ENCODE results near the gene DICER1. TPM values are rescaled to one million over a fixed set of nuclear protein-coding genes. Genes with fewer than 3 reads are reported as not detected.

Gene DICER1
- total RNA-seq, 2 experiments from 2014 or later = 38.1 to 42.3 TPM

DNA sequence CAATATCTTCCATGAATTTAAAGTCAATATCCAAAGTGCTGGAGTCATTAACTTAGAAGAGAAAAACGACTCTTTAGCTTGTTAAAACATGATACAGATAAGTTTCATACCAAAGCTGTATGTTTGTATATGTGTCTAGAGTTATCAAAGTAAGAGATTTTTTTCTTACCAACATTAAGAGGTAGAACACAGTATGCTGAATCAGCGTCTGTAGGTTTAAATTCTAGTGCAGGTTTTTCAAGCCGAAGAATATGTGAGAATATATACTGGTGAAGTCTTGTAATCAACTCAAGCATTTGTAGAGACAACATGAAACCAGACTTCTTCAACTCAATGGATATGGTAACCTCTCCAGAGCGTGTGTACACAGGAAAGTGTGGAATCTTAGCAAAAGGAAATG, 49.6 kb downstream of the DICER1 start:
- Mint-ChIP-seq H3K27me3 (ENCODE audit: low read depth) (no peaks in the 10 kb centered on the region), H3K9me3 (no peaks in the 10 kb centered on the region), H3K4me1 (ENCODE audit: low read depth) (no peaks in the 10 kb centered on the region), H3K4me3 (no peak overlapping the region), H3K27ac (no peak overlapping the region), H3K36me3 (ENCODE audit: low read depth) (peaks cover 38% of the 10 kb centered on the region)
- DNase-seq = no peak
- CTCF ChIA-PET = no interaction called here
- intact Hi-C loops (cut with micrococcal nuclease) = no loop called here

DNA sequence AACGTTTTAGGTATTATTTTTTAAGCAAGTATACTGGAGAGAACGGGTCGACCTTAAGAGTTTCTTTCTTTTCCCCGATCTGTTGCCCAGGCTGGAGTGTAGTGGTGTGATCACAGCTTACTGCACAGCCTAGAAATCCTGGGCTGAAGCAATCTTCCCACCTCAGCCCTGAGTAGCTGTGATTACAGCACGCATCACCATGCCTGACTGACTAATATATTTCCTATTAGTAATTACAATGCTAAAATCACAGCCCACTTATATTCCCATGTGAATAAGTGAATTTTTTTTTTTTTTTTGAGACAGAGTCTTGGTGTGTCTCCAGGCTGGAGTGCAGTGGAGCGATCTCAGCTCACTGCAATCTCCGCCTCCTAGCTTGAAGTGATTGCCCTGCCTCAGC, 50.4 kb downstream of the DICER1 start:
- no peak overlapping the region for H3K27ac Mint-ChIP-seq

GRCh38 chr14:95104911-95105310, 52.4 kb downstream of the DICER1 start:
- no peaks in the 10 kb centered on the region for H3K27me3 Mint-ChIP-seq (ENCODE audit: low read depth)
- H3K4me3 Mint-ChIP-seq = no peak overlapping the region
- no peak for DNase-seq
- peaks cover 39% of the 10 kb centered on the region for H3K36me3 Mint-ChIP-seq (ENCODE audit: low read depth)
- no peaks in the 10 kb centered on the region for H3K9me3 Mint-ChIP-seq
- no peak overlapping the region for H3K27ac Mint-ChIP-seq
- CTCF ChIA-PET = no interaction called here
- intact Hi-C loops (cut with micrococcal nuclease) = no loop called here
- peaks cover 15% of the 10 kb centered on the region for H3K4me1 Mint-ChIP-seq (ENCODE audit: low read depth)

More for the DNA sequence above, 50.4 kb downstream of the DICER1 start:
- intact Hi-C loops (cut with micrococcal nuclease) = no loop called here
- Mint-ChIP-seq H3K27me3 (ENCODE audit: low read depth) (no peaks in the 10 kb centered on the region), H3K4me3 (no peak overlapping the region), H3K36me3 (ENCODE audit: low read depth) (peaks cover 45% of the 10 kb centered on the region), H3K9me3 (no peaks in the 10 kb centered on the region), H3K4me1 (ENCODE audit: low read depth) (peaks cover 3% of the 10 kb centered on the region)
- no peak for DNase-seq
- CTCF ChIA-PET = interaction anchor here (0.7 kb wide), 1 partner anchor 325 kb away, joined by 3 read pairs; no protein-coding TSS in a partner anchor

- no peak for DNase-seq
- H3K27me3 Mint-ChIP-seq (ENCODE audit: low read depth) = no peaks in the 10 kb centered on the region
- H3K4me1 Mint-ChIP-seq (ENCODE audit: low read depth) = peaks cover 19% of the 10 kb centered on the region
- CTCF ChIA-PET = interaction anchor here (0.5 kb wide), 1 partner anchor 16 kb away, joined by 3 read pairs; no protein-coding TSS in a partner anchor
- peaks cover 36% of the 10 kb centered on the region for H3K36me3 Mint-ChIP-seq (ENCODE audit: low read depth)
- H3K4me3 Mint-ChIP-seq = no peak overlapping the region
- no peak overlapping the region for H3K27ac Mint-ChIP-seq
- intact Hi-C loops (cut with micrococcal nuclease) = loop anchor here (2.0 kb wide), 1 partner anchor 14 kb away; no protein-coding TSS in a partner anchor
- no peaks in the 10 kb centered on the region for H3K9me3 Mint-ChIP-seq
Observed at GRCh38 chr14:95102680-95103044, 54.7 kb downstream of the DICER1 start.

- peak overlapping the region; percentile 61 for H3K27ac Mint-ChIP-seq
- H3K36me3 Mint-ChIP-seq (ENCODE audit: low read depth) = peaks cover 36% of the 10 kb centered on the region
Observed at GRCh38 chr14:95101736-95102679, 55.3 kb downstream of the DICER1 start.

DNA sequence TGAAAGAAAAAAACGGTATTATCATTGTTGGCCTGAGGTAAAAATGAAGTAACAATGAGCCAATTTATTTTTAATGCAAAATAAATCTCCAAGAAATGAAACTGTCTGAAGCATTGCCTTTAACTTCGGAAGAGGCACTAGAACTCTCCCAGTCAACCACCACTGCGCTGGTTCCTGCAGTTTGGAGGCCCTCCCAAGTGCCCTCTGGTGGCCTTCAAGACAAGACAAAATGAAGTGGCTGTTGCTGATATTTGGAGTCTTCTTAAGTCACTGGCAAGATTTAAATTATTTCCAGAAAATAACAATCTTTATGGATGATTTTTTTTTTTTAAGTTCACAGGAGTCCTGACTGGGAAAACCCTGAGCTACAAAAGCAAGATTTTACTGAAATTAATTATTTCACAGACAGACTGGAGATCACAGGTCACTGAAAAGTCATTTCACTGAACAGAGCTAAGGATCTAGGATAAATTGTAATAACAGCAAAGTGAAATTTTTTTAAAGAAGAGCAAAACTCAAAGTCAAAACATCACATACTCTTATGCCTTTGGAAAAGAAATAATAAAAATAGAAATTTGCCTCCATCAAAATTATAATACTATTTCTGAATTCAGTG, 58.2 kb downstream of the DICER1 start:
- Mint-ChIP-seq H3K9me3 (no peaks in the 10 kb centered on the region), H3K36me3 (ENCODE audit: low read depth) (peaks cover 32% of the 10 kb centered on the region), H3K27ac (peak overlapping the region; percentile 5), H3K4me3 (no peak overlapping the region), H3K27me3 (ENCODE audit: low read depth) (no peaks in the 10 kb centered on the region), H3K4me1 (ENCODE audit: low read depth) (peaks cover 19% of the 10 kb centered on the region)
- intact Hi-C loops (cut with micrococcal nuclease) = loop anchor here (1.0 kb wide), 1 partner anchor 410 kb away; no protein-coding TSS in a partner anchor
- CTCF ChIA-PET = no interaction called here
- DNase-seq = peak; percentile 63

More at GRCh38 chr14:95101736-95102679, 55.3 kb downstream of the DICER1 start:
- H3K4me1 Mint-ChIP-seq (ENCODE audit: low read depth) = peaks cover 19% of the 10 kb centered on the region
- intact Hi-C loops (cut with micrococcal nuclease) = loop anchor here (2.0 kb wide), 1 partner anchor 13 kb away; no protein-coding TSS in a partner anchor
- CTCF ChIA-PET = interaction anchor here (0.5 kb wide), 1 partner anchor 17 kb away, joined by 3 read pairs; no protein-coding TSS in a partner anchor
- no peaks in the 10 kb centered on the region for H3K9me3 Mint-ChIP-seq
- no peak for DNase-seq
- no peaks in the 10 kb centered on the region for H3K27me3 Mint-ChIP-seq (ENCODE audit: low read depth)
- H3K4me3 Mint-ChIP-seq = no peak overlapping the region

DNA sequence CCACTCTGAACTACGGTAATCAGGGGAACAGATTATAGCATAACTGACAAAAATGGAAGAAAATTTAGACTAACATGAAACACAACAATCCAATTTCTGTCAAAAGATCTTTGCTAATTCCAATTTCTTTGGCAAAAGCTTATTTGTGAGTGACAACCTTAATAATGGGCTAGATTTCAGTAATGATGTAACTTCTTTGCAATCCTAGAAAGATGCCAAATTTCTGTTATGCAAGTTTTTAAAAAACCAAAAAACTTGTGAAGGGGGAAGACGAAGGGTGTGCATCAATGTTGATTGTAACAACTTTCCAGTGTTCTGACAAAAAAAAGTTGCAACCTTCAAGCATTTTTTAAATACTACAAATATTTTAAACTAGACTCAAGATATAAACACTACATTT, 59.9 kb downstream of the DICER1 start:
- peaks cover 21% of the 10 kb centered on the region for H3K36me3 Mint-ChIP-seq (ENCODE audit: low read depth)
- no peak overlapping the region for H3K4me3 Mint-ChIP-seq
- no peaks in the 10 kb centered on the region for H3K9me3 Mint-ChIP-seq
- no peaks in the 10 kb centered on the region for H3K27me3 Mint-ChIP-seq (ENCODE audit: low read depth)
- H3K27ac Mint-ChIP-seq = no peak overlapping the region
- no peak for DNase-seq
- intact Hi-C loops (cut with micrococcal nuclease) = no loop called here
- CTCF ChIA-PET = interaction anchor here (0.9 kb wide), 1 partner anchor 99 kb away, joined by 5 read pairs; no protein-coding TSS in a partner anchor
- H3K4me1 Mint-ChIP-seq (ENCODE audit: low read depth) = peaks cover 17% of the 10 kb centered on the region

DNA sequence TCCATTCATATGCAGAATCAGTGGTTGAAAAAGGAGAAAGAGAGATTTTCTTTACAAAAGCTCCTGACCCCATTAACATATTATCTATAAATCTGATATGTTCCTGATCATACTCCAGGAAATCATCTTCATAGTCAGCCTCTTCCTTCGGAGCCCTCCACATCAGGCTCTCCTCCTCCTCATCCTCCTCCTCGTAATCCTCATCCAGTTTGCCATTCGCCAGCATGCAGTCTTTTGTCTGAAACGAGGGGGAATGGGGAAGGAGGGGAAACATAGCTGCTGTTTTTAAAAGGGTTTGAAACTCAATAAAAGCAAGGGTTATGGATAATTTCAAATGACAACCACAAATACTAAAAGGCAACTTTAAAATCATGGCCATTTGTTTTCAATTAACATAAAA, 60.9 kb downstream of the DICER1 start:
- Mint-ChIP-seq H3K27ac (no peak overlapping the region), H3K4me1 (ENCODE audit: low read depth) (peaks cover 14% of the 10 kb centered on the region), H3K9me3 (no peaks in the 10 kb centered on the region), H3K27me3 (ENCODE audit: low read depth) (no peaks in the 10 kb centered on the region), H3K36me3 (ENCODE audit: low read depth) (peaks cover 18% of the 10 kb centered on the region), H3K4me3 (no peak overlapping the region)
- intact Hi-C loops (cut with micrococcal nuclease) = no loop called here
- CTCF ChIA-PET = interaction anchor here (0.9 kb wide), 1 partner anchor 100 kb away, joined by 5 read pairs; no protein-coding TSS in a partner anchor
- DNase-seq = no peak

- peaks cover 14% of the 10 kb centered on the region for H3K4me1 Mint-ChIP-seq (ENCODE audit: low read depth)
- H3K27ac Mint-ChIP-seq = no peak overlapping the region
- H3K4me3 Mint-ChIP-seq = no peak overlapping the region
- H3K36me3 Mint-ChIP-seq (ENCODE audit: low read depth) = peaks cover 21% of the 10 kb centered on the region
- no peaks in the 10 kb centered on the region for H3K27me3 Mint-ChIP-seq (ENCODE audit: low read depth)
- intact Hi-C loops (cut with micrococcal nuclease) = no loop called here
- no peak for DNase-seq
- CTCF ChIA-PET = no interaction called here
- H3K9me3 Mint-ChIP-seq = no peaks in the 10 kb centered on the region
Observed at GRCh38 chr14:95095996-95096395, 61.3 kb downstream of the DICER1 start.

DNA sequence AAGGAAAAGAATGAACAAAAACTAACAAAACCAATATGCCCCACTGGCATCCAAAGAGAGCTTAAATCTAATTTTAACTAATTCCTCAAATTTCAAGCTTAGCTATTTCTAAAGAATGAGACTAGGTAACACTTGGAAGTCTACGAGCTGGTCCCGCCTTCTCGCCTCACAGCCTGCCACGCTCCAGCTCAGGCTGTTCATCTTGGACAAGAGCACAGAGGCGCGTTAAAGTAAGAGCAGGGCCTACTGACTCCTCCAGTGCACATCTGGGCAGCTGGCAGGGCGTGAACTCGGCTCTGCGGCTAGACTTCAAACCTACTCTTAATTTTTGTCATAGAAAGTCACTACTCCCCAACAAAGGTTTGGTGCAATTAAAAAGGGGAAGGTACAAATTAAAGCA, 64.6 kb downstream of the DICER1 start:
- intact Hi-C loops (cut with micrococcal nuclease) = no loop called here
- no peak overlapping the region for H3K4me3 Mint-ChIP-seq
- no peaks in the 10 kb centered on the region for H3K9me3 Mint-ChIP-seq
- CTCF ChIA-PET = interaction anchor here (0.6 kb wide), 1 partner anchor 21 kb away, joined by 3 read pairs; no protein-coding TSS in a partner anchor
- H3K27me3 Mint-ChIP-seq (ENCODE audit: low read depth) = no peaks in the 10 kb centered on the region
- H3K36me3 Mint-ChIP-seq (ENCODE audit: low read depth) = peaks cover 27% of the 10 kb centered on the region
- DNase-seq = no peak
- no peaks in the 10 kb centered on the region for H3K4me1 Mint-ChIP-seq (ENCODE audit: low read depth)
- no peak overlapping the region for H3K27ac Mint-ChIP-seq

DNA sequence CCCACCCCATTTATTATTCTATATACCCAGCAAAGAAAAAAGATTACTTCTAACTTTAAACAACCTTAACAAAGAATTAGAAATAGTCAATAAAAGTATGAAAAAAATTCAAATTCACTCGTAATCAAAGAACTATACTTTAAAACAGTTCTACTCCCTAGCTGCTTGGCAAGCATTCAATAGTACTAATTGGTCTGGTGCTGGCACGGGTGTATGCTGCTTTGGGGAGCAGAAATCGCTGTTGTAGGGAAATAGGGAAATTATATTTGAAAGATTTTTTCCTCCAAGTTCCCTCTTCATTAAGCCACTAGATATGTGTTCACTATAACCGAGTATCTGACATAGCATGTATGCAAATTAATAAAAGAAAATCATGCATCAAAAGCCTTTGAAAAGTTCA, 65.7 kb downstream of the DICER1 start:
- Mint-ChIP-seq H3K36me3 (ENCODE audit: low read depth) (peaks cover 28% of the 10 kb centered on the region), H3K4me3 (no peak overlapping the region), H3K9me3 (no peaks in the 10 kb centered on the region), H3K27me3 (ENCODE audit: low read depth) (no peaks in the 10 kb centered on the region), H3K27ac (no peak overlapping the region), H3K4me1 (ENCODE audit: low read depth) (no peaks in the 10 kb centered on the region)
- no peak for DNase-seq
- CTCF ChIA-PET = interaction anchor here (0.6 kb wide), 1 partner anchor 98 kb away, joined by 3 read pairs; no protein-coding TSS in a partner anchor
- intact Hi-C loops (cut with micrococcal nuclease) = no loop called here

GRCh38 chr14:95088665-95089064, 68.7 kb downstream of the DICER1 start:
- peaks cover 21% of the 10 kb centered on the region for H3K36me3 Mint-ChIP-seq (ENCODE audit: low read depth)
- DNase-seq = no peak
- no peak overlapping the region for H3K4me3 Mint-ChIP-seq
- no peaks in the 10 kb centered on the region for H3K4me1 Mint-ChIP-seq (ENCODE audit: low read depth)
- H3K9me3 Mint-ChIP-seq = no peaks in the 10 kb centered on the region
- CTCF ChIA-PET = interaction anchor here (0.6 to 0.7 kb wide), 2 partner anchors 218 to 516 kb away, joined by 3 to 4 read pairs; no protein-coding TSS in a partner anchor
- no peak overlapping the region for H3K27ac Mint-ChIP-seq
- H3K27me3 Mint-ChIP-seq (ENCODE audit: low read depth) = no peaks in the 10 kb centered on the region
- intact Hi-C loops (cut with micrococcal nuclease) = loop anchor here (2.0 kb wide), 1 partner anchor 14 kb away; no protein-coding TSS in a partner anchor

Measured in activated naive CD4-positive, alpha-beta T cell treated with anti-CD3 and anti-CD28 coated beads for 36 hours (primary cell).